RWPE2 (cell line): Measurements from ENCODE around the gene HAGHL.

Experiments used
- ATAC-seq: fragments of 200-7000 bp; cut with Tn5 transposase; 3 replicates; pipeline ENCODE4 v1.9.1; 2021; ENCODE audit warnings: low read depth
- DNase-seq: peaks from one replicate; pipeline ENCODE4 v3.0.0-alpha.2; 2020; ENCODE audit warnings: low spot score
- H3K27ac ChIP-seq: fragments of 450-650 bp; 2 replicates; pipeline ENCODE4 v1.5.1; 2017; ENCODE audit warnings: mild to moderate bottlenecking; ENCODE audit not compliant: poor library complexity, severe bottlenecking
- H3K27me3 ChIP-seq: fragments of 250-450 bp; sonication (Bioruptor Pico); 2 replicates; pipeline ENCODE4 v1.5.1; 2021; ENCODE audit warnings: mild to moderate bottlenecking, moderate library complexity; ENCODE audit not compliant: insufficient read depth, poor library complexity, severe bottlenecking
- H3K36me3 ChIP-seq: fragments of 250-450 bp; sonication (Bioruptor Pico); 2 replicates; pipeline ENCODE4 v1.5.1; 2020; ENCODE audit warnings: low read depth, mild to moderate bottlenecking, moderate library complexity
- H3K4me1 ChIP-seq: fragments of 250-450 bp; sonication (Bioruptor Pico); 2 replicates; pipeline ENCODE4 v1.5.1; 2021; ENCODE audit warnings: mild to moderate bottlenecking, moderate library complexity; ENCODE audit not compliant: insufficient read depth, poor library complexity, severe bottlenecking
- H3K4me3 ChIP-seq: fragments of 250-450 bp; sonication (Bioruptor Pico); 2 replicates; pipeline ENCODE4 v1.5.1; 2021; ENCODE audit warnings: mild to moderate bottlenecking, moderate library complexity; ENCODE audit not compliant: severe bottlenecking
- H3K9me3 ChIP-seq: fragments of 250-450 bp; sonication (Bioruptor Pico); 2 replicates; pipeline ENCODE4 v1.5.1; 2021; ENCODE audit warnings: mild to moderate bottlenecking, moderate library complexity; ENCODE audit not compliant: severe bottlenecking
- CTCF ChIP-seq: fragments of 450-650 bp; IDR thresholded peaks from one replicate; pipeline ENCODE4 v1.5.1; 2017; ENCODE audit warnings: mild to moderate bottlenecking, moderate library complexity; ENCODE audit not compliant: poor library complexity, severe bottlenecking

Gene HAGHL

GRCh38 chr16:694863-695354, 32.0 kb upstream of the HAGHL start:
- no peaks in the 10 kb centered on the region for H3K36me3 ChIP-seq
- no peaks in the 10 kb centered on the region for H3K4me1 ChIP-seq
- H3K4me3 ChIP-seq = peak overlapping the region; percentile 37
- DNase-seq (no peak), ATAC-seq (no peak)
- TF ChIP-seq CTCF = no peak
- H3K9me3 ChIP-seq = no peaks in the 10 kb centered on the region
- no peaks in the 10 kb centered on the region for H3K27me3 ChIP-seq
- peak overlapping the region; percentile 48 for H3K27ac ChIP-seq

DNA sequence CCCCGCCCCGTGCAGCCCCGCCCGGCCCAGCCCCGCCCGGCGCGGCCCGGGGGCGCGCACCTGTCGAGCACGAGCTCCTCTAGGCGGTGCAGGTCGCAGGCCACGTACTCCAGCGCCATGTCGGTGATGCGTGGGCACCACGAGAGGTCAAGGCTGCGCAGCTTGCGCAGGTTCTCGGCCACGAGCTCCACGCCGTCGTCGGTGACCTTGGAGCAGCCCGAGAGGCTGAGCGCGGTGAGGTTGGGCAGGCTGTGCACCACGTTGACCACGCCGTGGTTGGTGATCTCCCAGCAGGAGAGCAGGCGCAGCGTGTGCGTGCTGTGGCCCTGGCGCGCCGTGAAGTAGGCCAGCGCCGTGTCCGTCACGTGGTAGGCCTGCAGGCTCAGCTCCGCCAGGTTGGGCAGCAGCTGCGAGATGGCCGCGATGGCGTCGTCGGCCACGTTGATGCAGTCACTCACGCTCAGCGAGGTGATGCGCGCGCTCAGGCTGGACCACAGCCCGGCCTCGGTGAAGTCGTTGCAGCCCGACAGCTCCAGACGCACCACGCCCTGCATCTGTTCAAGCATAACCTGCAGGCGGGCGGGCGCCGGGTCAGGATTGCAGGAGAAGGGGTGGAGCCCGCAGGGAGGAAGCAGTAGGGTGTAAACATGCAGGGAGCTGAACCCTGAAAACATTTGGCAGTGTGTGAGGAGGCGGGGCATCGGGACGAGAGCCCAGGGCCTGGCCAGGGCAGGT, 31.4 kb upstream of the HAGHL start:
- Histone ChIP-seq H3K27me3 (no peaks in the 10 kb centered on the region), H3K27ac (peak overlapping the region; percentile 48), H3K36me3 (no peaks in the 10 kb centered on the region), H3K9me3 (no peaks in the 10 kb centered on the region), H3K4me3 (peak overlapping the region; percentile 37), H3K4me1 (no peaks in the 10 kb centered on the region)
- DNase-seq = peak; percentile 95
- TF ChIP-seq CTCF = no peak
- ATAC-seq = peak; percentile 76

DNA sequence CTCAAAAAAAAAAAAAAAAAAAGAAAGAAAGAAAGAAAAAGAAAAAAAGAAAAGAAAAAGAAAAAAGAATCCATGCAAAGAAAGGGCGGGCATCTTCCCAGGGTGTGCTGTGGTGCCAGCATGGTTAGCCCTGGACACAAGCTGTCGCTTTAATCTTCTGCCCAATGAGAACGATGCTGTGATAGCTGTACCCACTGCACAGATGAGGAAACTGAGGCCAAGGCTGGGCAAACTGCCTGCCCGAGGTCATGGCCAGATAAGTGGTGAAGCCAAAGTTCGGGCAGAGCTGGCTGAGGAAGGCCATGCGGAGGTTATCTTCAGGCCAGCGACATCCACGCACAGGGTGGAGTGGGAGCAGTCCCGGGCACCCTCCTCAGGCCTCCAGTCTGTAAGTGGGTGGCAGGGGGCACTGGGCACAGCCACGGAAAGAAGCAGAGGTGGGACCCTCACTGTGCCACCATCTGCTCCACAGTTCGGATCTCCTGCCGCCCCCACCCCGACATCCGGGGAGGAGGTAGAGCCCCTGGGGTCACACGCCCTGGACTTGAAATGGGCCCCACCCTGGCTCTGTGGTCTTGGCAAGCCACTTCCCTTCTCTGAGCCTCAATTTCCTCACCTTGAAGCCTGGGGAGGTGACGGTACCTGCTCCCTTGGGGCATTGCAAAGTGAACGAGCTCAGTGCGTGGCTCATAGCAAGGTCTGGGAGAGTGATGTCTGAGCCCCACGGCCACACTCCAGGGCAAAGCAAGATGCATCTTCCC, 27.8 kb upstream of the HAGHL start:
- Histone ChIP-seq H3K27me3 (no peaks in the 10 kb centered on the region), H3K36me3 (no peaks in the 10 kb centered on the region), H3K9me3 (no peaks in the 10 kb centered on the region), H3K27ac (no peak overlapping the region), H3K4me3 (no peak overlapping the region), H3K4me1 (no peaks in the 10 kb centered on the region)
- ATAC-seq (no peak), DNase-seq (no peak)
- TF ChIP-seq CTCF = no peak

- no peak for TF ChIP-seq CTCF
- Histone ChIP-seq H3K4me3 (no peak overlapping the region), H3K27me3 (no peaks in the 10 kb centered on the region), H3K9me3 (no peaks in the 10 kb centered on the region), H3K36me3 (no peaks in the 10 kb centered on the region), H3K27ac (no peak overlapping the region), H3K4me1 (no peaks in the 10 kb centered on the region)
- DNase-seq (no peak), ATAC-seq (0 out of 3 replicates have a peak, but pooled peaks have one; percentile 16)
Observed at GRCh38 chr16:700684-701584, 26.0 kb upstream of the HAGHL start.
